HG02840 (cell line): ENCODE data around the gene DNASE1L1.

Source experiments
- ATAC-seq: cut with Tn5 transposase; IDR thresholded peaks from one replicate; pipeline ENCODE4 v1.9.1; 2021; ENCODE audit warnings: mild to moderate bottlenecking, moderate library complexity, moderate number of reproducible peaks; ENCODE audit not compliant: unreplicated experiment, low FRiP score

Gene DNASE1L1

GRCh38 chrX:154354516-154354915, 54.5 kb downstream of the DNASE1L1 start:
- ATAC-seq = no peak

DNA sequence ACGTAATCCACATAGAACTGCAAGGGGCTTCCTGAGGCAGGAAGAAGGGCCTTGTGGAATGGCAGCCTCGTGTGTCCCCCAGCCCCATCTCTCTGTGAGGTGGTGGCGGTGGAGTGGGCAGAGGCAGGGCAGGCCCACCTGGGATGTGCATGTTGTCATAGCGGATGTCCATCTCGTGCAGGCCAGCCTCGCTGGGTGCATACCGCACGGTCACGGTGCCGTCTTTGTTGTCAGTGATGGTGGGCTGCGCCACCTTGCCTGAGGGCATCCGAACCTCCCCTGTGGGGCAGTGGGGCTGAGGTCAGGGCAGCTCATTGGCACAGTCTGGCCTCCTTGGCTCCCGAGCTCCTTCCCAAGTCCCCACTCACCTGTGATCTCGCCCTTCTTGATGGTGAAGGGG, 55.0 kb downstream of the DNASE1L1 start:
- ATAC-seq = no peak

GRCh38 chrX:154353172-154353843, 55.7 kb downstream of the DNASE1L1 start:
- no peak for ATAC-seq

DNA sequence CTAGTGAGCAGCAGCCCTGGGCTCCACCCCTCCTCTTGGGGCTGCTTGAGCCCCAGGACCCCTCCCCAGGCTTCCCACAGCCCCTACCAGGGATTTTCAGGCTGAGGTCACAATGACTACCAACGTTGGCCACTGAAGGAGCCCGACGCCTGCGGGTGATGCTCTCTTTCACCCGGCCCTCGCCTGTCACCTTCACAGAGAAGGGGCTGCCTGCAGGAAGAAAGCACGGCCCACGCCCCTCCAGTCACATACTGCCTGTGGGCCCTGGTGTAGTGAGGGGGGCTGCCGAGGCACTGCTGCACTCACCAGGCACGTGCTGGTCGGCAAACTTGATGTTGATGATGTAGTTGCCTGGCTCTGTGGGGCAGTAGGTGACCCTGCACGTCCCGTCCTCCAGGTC, 56.6 kb downstream of the DNASE1L1 start:
- no peak for ATAC-seq

DNA sequence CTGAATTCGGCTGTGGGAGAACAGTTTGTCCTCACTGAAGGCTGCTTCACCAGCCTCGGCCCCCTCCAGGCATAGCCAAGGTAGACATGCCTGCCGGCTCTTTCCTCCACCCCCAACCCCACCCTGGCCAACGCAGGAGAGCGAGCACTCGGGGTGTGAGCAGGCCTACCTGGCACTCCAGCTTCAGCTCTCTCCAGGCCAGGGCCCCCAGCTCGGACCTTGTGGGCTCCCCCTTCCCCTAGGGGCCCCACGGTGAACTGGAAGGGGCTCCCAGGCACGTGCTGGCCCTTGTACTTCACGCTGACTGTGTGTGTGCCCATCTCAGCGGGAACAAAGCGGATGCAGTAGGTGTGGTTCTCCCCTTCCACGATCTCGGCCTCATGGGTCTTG, 57.0 kb downstream of the DNASE1L1 start:
- no peak for ATAC-seq
